Measurements from ENCODE around the gene LHX3. TPM values are rescaled to one million over a fixed set of nuclear protein-coding genes. Genes with fewer than 3 reads are reported as not detected.

LHX3 gene
- total RNA-seq, 1 experiment from 2014 or later, result not detected

- H3K9me2 ChIP-seq (replicated peaks; ENCODE audit: insufficient read depth, low read length), result no peaks in the 10 kb centered on the region
- H4K20me1 ChIP-seq (ENCODE audit: insufficient read depth, low read depth, low read length), result peaks cover 72% of the 10 kb centered on the region
- no peak overlapping the region for H3K9ac ChIP-seq (ENCODE audit: low read length)
- H3K79me2 ChIP-seq (ENCODE audit: low read length), result 0 out of 2 replicates have a peak, but pooled peaks cover 4% of the 10 kb centered on the region
- peaks cover 9% of the 10 kb centered on the region for H3K4me1 ChIP-seq (ENCODE audit: low read length)
- no peak overlapping the region for H3K4me2 ChIP-seq (ENCODE audit: low read depth, low read length, poor library complexity, severe bottlenecking)
- H3K36me3 ChIP-seq (ENCODE audit: insufficient read depth, low read length), result peaks cover 12% of the 10 kb centered on the region
- H3K9me3 ChIP-seq (ENCODE audit: low read length), result no peaks in the 10 kb centered on the region
- no peak overlapping the region for H3K27ac ChIP-seq (ENCODE audit: low read length)
- H3K27me3 ChIP-seq (ENCODE audit: low read length), result no peaks in the 10 kb centered on the region
- no peak for DNase-seq
- no peak overlapping the region for H2AFZ ChIP-seq (ENCODE audit: low read length)
- no peak overlapping the region for H3K4me3 ChIP-seq (ENCODE audit: low read length)
Observed at GRCh38 chr9:136232969-136233368, 28.0 kb upstream of the LHX3 start.

- Histone ChIP-seq H3K27ac (ENCODE audit: low read length) (no peak overlapping the region), H3K4me2 (ENCODE audit: low read depth, low read length, poor library complexity, severe bottlenecking) (no peak overlapping the region), H3K4me1 (ENCODE audit: low read length) (peaks cover 9% of the 10 kb centered on the region), H3K27me3 (ENCODE audit: low read length) (no peaks in the 10 kb centered on the region), H3K4me3 (ENCODE audit: low read length) (no peak overlapping the region), H2AFZ (ENCODE audit: low read length) (no peak overlapping the region), H3K9me2 (replicated peaks; ENCODE audit: insufficient read depth, low read length) (no peaks in the 10 kb centered on the region), H4K20me1 (ENCODE audit: insufficient read depth, low read depth, low read length) (peaks cover 72% of the 10 kb centered on the region), H3K9ac (ENCODE audit: low read length) (no peak overlapping the region), H3K36me3 (ENCODE audit: insufficient read depth, low read length) (peaks cover 9% of the 10 kb centered on the region), H3K79me2 (ENCODE audit: low read length) (0 out of 2 replicates have a peak, but pooled peaks cover 4% of the 10 kb centered on the region), H3K9me3 (ENCODE audit: low read length) (no peaks in the 10 kb centered on the region)
- DNase-seq, result no peak
Observed at GRCh38 chr9:136231478-136232297, 26.8 kb upstream of the LHX3 start.

GRCh38 chr9:136230773-136231172 lies 25.8 kb upstream of the LHX3 start:
- H3K36me3 ChIP-seq (ENCODE audit: insufficient read depth, low read length), result peaks cover 4% of the 10 kb centered on the region
- 0 out of 2 replicates have a peak, but pooled peaks cover 4% of the 10 kb centered on the region for H3K79me2 ChIP-seq (ENCODE audit: low read length)
- H4K20me1 ChIP-seq (ENCODE audit: insufficient read depth, low read depth, low read length), result peaks cover 67% of the 10 kb centered on the region

GRCh38 chr9:136230365-136230764 lies 25.4 kb upstream of the LHX3 start:
- Histone ChIP-seq H3K27ac (ENCODE audit: low read length) (no peak overlapping the region), H3K27me3 (ENCODE audit: low read length) (no peaks in the 10 kb centered on the region), H3K36me3 (ENCODE audit: insufficient read depth, low read length) (no peaks in the 10 kb centered on the region; the same call in 1 of the 2 replicates), H3K4me3 (ENCODE audit: low read length) (no peak overlapping the region), H4K20me1 (ENCODE audit: insufficient read depth, low read depth, low read length) (peaks cover 63% of the 10 kb centered on the region; the same call in 1 of the 2 replicates), H3K4me1 (ENCODE audit: low read length) (peaks cover 22% of the 10 kb centered on the region), H3K9me3 (ENCODE audit: low read length) (no peaks in the 10 kb centered on the region), H3K9ac (ENCODE audit: low read length) (no peak overlapping the region), H3K4me2 (ENCODE audit: low read depth, low read length, poor library complexity, severe bottlenecking) (no peak overlapping the region), H3K79me2 (ENCODE audit: low read length) (0 out of 2 replicates have a peak, but pooled peaks cover 4% of the 10 kb centered on the region), H2AFZ (ENCODE audit: low read length) (no peak overlapping the region), H3K9me2 (replicated peaks; ENCODE audit: insufficient read depth, low read length) (no peaks in the 10 kb centered on the region)
- DNase-seq, result no peak

More at GRCh38 chr9:136230773-136231172, 25.8 kb upstream of the LHX3 start:
- Histone ChIP-seq H2AFZ (ENCODE audit: low read length) (no peak overlapping the region), H3K9ac (ENCODE audit: low read length) (no peak overlapping the region), H3K27me3 (ENCODE audit: low read length) (no peaks in the 10 kb centered on the region), H3K27ac (ENCODE audit: low read length) (no peak overlapping the region), H3K9me3 (ENCODE audit: low read length) (no peaks in the 10 kb centered on the region), H3K4me1 (ENCODE audit: low read length) (peaks cover 18% of the 10 kb centered on the region), H3K4me3 (ENCODE audit: low read length) (no peak overlapping the region), H3K9me2 (replicated peaks; ENCODE audit: insufficient read depth, low read length) (no peaks in the 10 kb centered on the region), H3K4me2 (ENCODE audit: low read depth, low read length, poor library complexity, severe bottlenecking) (no peak overlapping the region)
- DNase-seq, result no peak

- H3K9me3 ChIP-seq (ENCODE audit: low read length), result no peaks in the 10 kb centered on the region
- no peak overlapping the region for H2AFZ ChIP-seq (ENCODE audit: low read length)
- no peak for DNase-seq
- peaks cover 3% of the 10 kb centered on the region; the same call in 1 of the 2 replicates for H3K36me3 ChIP-seq (ENCODE audit: insufficient read depth, low read length)
- no peak overlapping the region for H3K4me2 ChIP-seq (ENCODE audit: low read depth, low read length, poor library complexity, severe bottlenecking)
- no peak overlapping the region for H3K4me3 ChIP-seq (ENCODE audit: low read length)
- H3K27me3 ChIP-seq (ENCODE audit: low read length), result no peaks in the 10 kb centered on the region
- H3K4me1 ChIP-seq (ENCODE audit: low read length), result peaks cover 32% of the 10 kb centered on the region
- H3K27ac ChIP-seq (ENCODE audit: low read length), result no peak overlapping the region
- H3K79me2 ChIP-seq (ENCODE audit: low read length), result peaks cover 4% of the 10 kb centered on the region; the same call in 1 of the 2 replicates
- no peak overlapping the region for H3K9ac ChIP-seq (ENCODE audit: low read length)
- peaks cover 55% of the 10 kb centered on the region; the same call in 1 of the 2 replicates for H4K20me1 ChIP-seq (ENCODE audit: insufficient read depth, low read depth, low read length)
- no peaks in the 10 kb centered on the region for H3K9me2 ChIP-seq (replicated peaks; ENCODE audit: insufficient read depth, low read length)
Observed at GRCh38 chr9:136229096-136230065, 24.5 kb upstream of the LHX3 start.

- peaks cover 11% of the 10 kb centered on the region; the same call in 1 of the 2 replicates for H3K36me3 ChIP-seq (ENCODE audit: insufficient read depth, low read length)
- H3K79me2 ChIP-seq (ENCODE audit: low read length), result peaks cover 8% of the 10 kb centered on the region; the same call in 1 of the 2 replicates
- no peak overlapping the region for H3K9ac ChIP-seq (ENCODE audit: low read length)
Observed at GRCh38 chr9:136228107-136228875, 23.4 kb upstream of the LHX3 start.

GRCh38 chr9:136226680-136227407 lies 21.9 kb upstream of the LHX3 start:
- peak overlapping the region; percentile 98 for H3K27ac ChIP-seq (ENCODE audit: low read length)
- no peaks in the 10 kb centered on the region for H3K9me2 ChIP-seq (replicated peaks; ENCODE audit: insufficient read depth, low read length)
- H3K9ac ChIP-seq (ENCODE audit: low read length), result peak overlapping the region; percentile 58
- no peaks in the 10 kb centered on the region for H3K27me3 ChIP-seq (ENCODE audit: low read length)
- H3K4me1 ChIP-seq (ENCODE audit: low read length), result peaks cover 55% of the 10 kb centered on the region
- H3K9me3 ChIP-seq (ENCODE audit: low read length), result no peaks in the 10 kb centered on the region
- H3K4me3 ChIP-seq (ENCODE audit: low read length), result peak overlapping the region; percentile 36; the same call in 1 of the 2 replicates
- peaks cover 8% of the 10 kb centered on the region; the same call in 1 of the 2 replicates for H3K79me2 ChIP-seq (ENCODE audit: low read length)
- H2AFZ ChIP-seq (ENCODE audit: low read length), result no peak overlapping the region
- DNase-seq, result no peak
- peaks cover 13% of the 10 kb centered on the region; the same call in 1 of the 2 replicates for H3K36me3 ChIP-seq (ENCODE audit: insufficient read depth, low read length)
- H4K20me1 ChIP-seq (ENCODE audit: insufficient read depth, low read depth, low read length), result peaks cover 40% of the 10 kb centered on the region; the same call in 1 of the 2 replicates
- peak overlapping the region; percentile 67 for H3K4me2 ChIP-seq (ENCODE audit: low read depth, low read length, poor library complexity, severe bottlenecking)

More at GRCh38 chr9:136228107-136228875, 23.4 kb upstream of the LHX3 start:
- H3K27ac ChIP-seq (ENCODE audit: low read length), result peak overlapping the region; percentile 98; the same call in 1 of the 2 replicates
- H3K27me3 ChIP-seq (ENCODE audit: low read length), result no peaks in the 10 kb centered on the region
- no peaks in the 10 kb centered on the region for H3K9me2 ChIP-seq (replicated peaks; ENCODE audit: insufficient read depth, low read length)
- no peaks in the 10 kb centered on the region for H3K9me3 ChIP-seq (ENCODE audit: low read length)
- no peak overlapping the region for H3K4me2 ChIP-seq (ENCODE audit: low read depth, low read length, poor library complexity, severe bottlenecking)
- H3K4me1 ChIP-seq (ENCODE audit: low read length), result peaks cover 43% of the 10 kb centered on the region
- H2AFZ ChIP-seq (ENCODE audit: low read length), result no peak overlapping the region
- peaks cover 49% of the 10 kb centered on the region; the same call in 1 of the 2 replicates for H4K20me1 ChIP-seq (ENCODE audit: insufficient read depth, low read depth, low read length)
- no peak overlapping the region for H3K4me3 ChIP-seq (ENCODE audit: low read length)
- no peak for DNase-seq
